SK-N-SH (cell line): Measurements from ENCODE around the gene AKTIP. TPM values are rescaled to one million over a fixed set of nuclear protein-coding genes. Genes with fewer than 3 reads are reported as not detected.

Experiments used
- CTCF ChIA-PET: fragments of 300-600, 350-600 bp; formaldehyde crosslinking; extraction: SDS; loops from one replicate; lab custom pipeline; 2021; lab: Yijun Ruan, JAX
- POLR2A ChIA-PET: fragments of 350-600 bp; sonication (Branson Sonifier 250); formaldehyde crosslinking; extraction: SDS; loops from one replicate; lab custom pipeline; 2020; ENCODE audit warnings: antibody characterized with exemption, inconsistent platforms; lab: Yijun Ruan, JAX
- DNase-seq: peaks from one replicate; pipeline ENCODE4 v3.0.0; 2012
- H2AFZ ChIP-seq: fragments of 200-600 bp; sonication (generic); 2 replicates; pipeline ENCODE4 v1.8.1; 2016; ENCODE audit warnings: antibody characterized with exemption, mild to moderate bottlenecking, low read depth
- H3F3A ChIP-seq: fragments of 200-600 bp; sonication (generic); replicated peaks from 2 replicates; pipeline ENCODE3; 2016; ENCODE audit warnings: antibody characterized with exemption, mild to moderate bottlenecking; ENCODE audit not compliant: insufficient read depth
- H3K27ac ChIP-seq, 2 experiments: fragments of 200-500 bp in 1 of 2; fragments of 200-600 bp in 1 of 2; sonication (Bioruptor generic) in 1 of 2; sonication (generic), shearing (Covaris generic) in 1 of 2; 2 replicates each; pipeline versions ENCODE4 v1.5.1 to v1.6.1; 2014 to 2016; ENCODE audit warnings: low read depth in 2 of 2, inconsistent platforms in 1 of 2, low read length in 1 of 2, mild to moderate bottlenecking in 1 of 2, mixed read lengths in 1 of 2
- H3K27me3 ChIP-seq: fragments of 200-600 bp; sonication (generic), shearing (Covaris generic); 2 replicates; pipeline ENCODE4 v1.6.1; 2016; ENCODE audit warnings: mixed run types; ENCODE audit not compliant: insufficient read depth
- H3K36me3 ChIP-seq, 2 experiments: fragments of 200-500 bp in 1 of 2; fragments of 200-600 bp in 1 of 2; sonication (Bioruptor generic) in 1 of 2; sonication (generic) in 1 of 2; replicated peaks in 1 of 2; 2 replicates each; pipeline versions ENCODE3 to v1.5.1; 2014 to 2016; ENCODE audit warnings: low read length in 1 of 2, mild to moderate bottlenecking in 1 of 2; ENCODE audit not compliant: insufficient read depth in 2 of 2, control insufficient read depth in 1 of 2
- H3K4me1 ChIP-seq, 2 experiments: fragments of 200-500 bp in 1 of 2; fragments of 200-600 bp in 1 of 2; sonication (Bioruptor generic) in 1 of 2; sonication (generic), shearing (Covaris generic) in 1 of 2; 2 replicates each; pipeline versions ENCODE4 v1.5.1 to v1.6.1; 2014 to 2016; ENCODE audit warnings: low read depth in 1 of 2, low read length in 1 of 2, mixed run types in 1 of 2; ENCODE audit not compliant: insufficient read depth in 2 of 2, control insufficient read depth in 1 of 2
- H3K4me2 ChIP-seq: fragments of 200-600 bp; sonication (generic), shearing (Covaris generic); 2 replicates; pipeline ENCODE4 v1.6.1; 2017; ENCODE audit warnings: mixed run types
- H3K4me3 ChIP-seq, 2 experiments: fragments of 200-500 bp in 1 of 2; fragments of 200-600 bp in 1 of 2; sonication (Bioruptor generic) in 1 of 2; sonication (generic), shearing (Covaris generic) in 1 of 2; 2 replicates each; pipeline versions ENCODE4 v1.5.1 to v1.8.1; 2014 to 2016; ENCODE audit warnings: low read depth in 2 of 2, inconsistent platforms in 1 of 2, low read length in 1 of 2, mild to moderate bottlenecking in 1 of 2, mixed read lengths in 1 of 2, moderate library complexity in 1 of 2
- H3K79me2 ChIP-seq: fragments of 200-600 bp; sonication (generic); 2 replicates; pipeline ENCODE4 v1.8.1; 2017; ENCODE audit warnings: mild to moderate bottlenecking; ENCODE audit not compliant: insufficient read depth
- H3K9ac ChIP-seq: fragments of 200-600 bp; sonication (generic); 2 replicates; pipeline ENCODE4 v1.6.1; 2017; ENCODE audit warnings: mixed run types
- H3K9me2 ChIP-seq: fragments of 200-600 bp; sonication (generic); 2 replicates; pipeline ENCODE4 v1.6.1; 2017; ENCODE audit warnings: mixed run types
- H3K9me3 ChIP-seq: fragments of 200-600 bp; sonication (generic); 2 replicates; pipeline ENCODE4 v1.6.1; 2017; ENCODE audit warnings: mixed run types, mild to moderate bottlenecking, moderate library complexity
- H4K20me1 ChIP-seq: fragments of 200-600 bp; sonication (generic); 2 replicates; pipeline ENCODE4 v1.6.1; 2017; ENCODE audit warnings: mild to moderate bottlenecking, mixed run types; ENCODE audit not compliant: insufficient read depth
- ELF1 ChIP-seq: IDR thresholded peaks from 2 replicates; pipeline ENCODE4 v1.4.0; 2012
- FOXM1 ChIP-seq: IDR thresholded peaks from 2 replicates; pipeline ENCODE4 v1.4.0; 2012; ENCODE audit warnings: low read depth, mild to moderate bottlenecking
- MAX ChIP-seq: IDR thresholded peaks from 2 replicates; pipeline ENCODE4 v1.4.0; 2012; ENCODE audit warnings: low read depth
- MXI1 ChIP-seq: IDR thresholded peaks from 2 replicates; pipeline ENCODE4 v1.6.1; 2012; ENCODE audit warnings: mild to moderate bottlenecking, low read depth, low read length, improper control_type of control experiment
- NFIC ChIP-seq: IDR thresholded peaks from 2 replicates; pipeline ENCODE4 v1.4.0; 2012; ENCODE audit warnings: borderline replicate concordance
- RFX5 ChIP-seq: IDR thresholded peaks from 2 replicates; pipeline ENCODE4 v1.6.1; 2012; ENCODE audit warnings: mild to moderate bottlenecking, improper control_type of control experiment, low read length
- RXRA ChIP-seq: IDR thresholded peaks from 2 replicates; pipeline ENCODE4 v1.4.0; 2012; ENCODE audit warnings: low read depth, mild to moderate bottlenecking, borderline replicate concordance
- SIN3A ChIP-seq: IDR thresholded peaks from 2 replicates; pipeline ENCODE4 v1.6.1; 2012; ENCODE audit warnings: low read depth, mild to moderate bottlenecking, low read length, moderate library complexity, borderline replicate concordance
- USF1 ChIP-seq: IDR thresholded peaks from 2 replicates; pipeline ENCODE4 v1.4.0; 2012; ENCODE audit warnings: low read depth, borderline replicate concordance
- YY1 ChIP-seq: IDR thresholded peaks from 2 replicates; pipeline ENCODE4 v1.4.0; 2012; ENCODE audit warnings: low read depth, mild to moderate bottlenecking
- ZBTB33 ChIP-seq: IDR thresholded peaks from 2 replicates; pipeline ENCODE4 v1.4.0; 2012; ENCODE audit warnings: low read depth, borderline replicate concordance
- WGBS: methylation state at CpG from one replicate; pipeline ENCODE4 v1.1.6; 2017; ENCODE audit warnings: low lambda C conversion rate; 5-methylcytosine and 5-hydroxymethylcytosine counted together
- polyA plus RNA-seq, 3 experiments: library from polyadenylated mRNA; depleted of rRNA; stranded (reverse); fragments of >200 nt; gene quantifications; 2 replicates each; pipeline ENCODE4 v1.2.3, GENCODE V29; 2012

AKTIP gene
- polyA plus RNA-seq, 1 of the 3 experiments (the other 2 are of a cell fraction): 21.0 TPM

- DNase-seq: no peak
- H4K20me1 ChIP-seq: no peaks in the 10 kb centered on the region
- POLR2A ChIA-PET: no interaction called here
- no peak for TF ChIP-seq ELF1
- no peak for TF ChIP-seq FOXM1
- TF ChIP-seq USF1: no peak
- no peak for TF ChIP-seq MAX
- TF ChIP-seq, all 33 proteins: peak for 0
- H3K9ac ChIP-seq: no peak overlapping the region
- H3K4me1 ChIP-seq: no peaks in the 10 kb centered on the region
- no peaks in the 10 kb centered on the region for H3F3A ChIP-seq
- H3K79me2 ChIP-seq: no peaks in the 10 kb centered on the region
- no peak overlapping the region for H3K4me2 ChIP-seq
- no peak overlapping the region for H2AFZ ChIP-seq
- CTCF ChIA-PET: no interaction called here
- no peaks in the 10 kb centered on the region for H3K27me3 ChIP-seq
- no peak overlapping the region for H3K27ac ChIP-seq
- H3K36me3 ChIP-seq: peaks cover 68 to 83% of the 10 kb centered on the region in 2 experiments
- H3K9me3 ChIP-seq: no peaks in the 10 kb centered on the region
- no peaks in the 10 kb centered on the region for H3K9me2 ChIP-seq
- no peak overlapping the region for H3K4me3 ChIP-seq
Measured at GRCh38 chr16:53486230-53486629, 16.8 kb downstream of the AKTIP start.

GRCh38 chr16:53484542-53484941 lies 18.5 kb downstream of the AKTIP start:
- 96% methylated on average over 2 of the region's 2 CpGs for WGBS
- no peaks in the 10 kb centered on the region for H3K79me2 ChIP-seq
- CTCF ChIA-PET: no interaction called here
- TF ChIP-seq RFX5 (no peak), SIN3A (no peak), ZBTB33 (no peak), MXI1 (no peak)
- no peaks in the 10 kb centered on the region for H3K4me1 ChIP-seq
- no peak overlapping the region for H3K4me3 ChIP-seq
- H3K4me2 ChIP-seq: no peak overlapping the region
- H3K27ac ChIP-seq: no peak overlapping the region
- H3K9me2 ChIP-seq: no peaks in the 10 kb centered on the region
- peaks cover 64 to 81% of the 10 kb centered on the region in 2 experiments for H3K36me3 ChIP-seq
- H4K20me1 ChIP-seq: no peaks in the 10 kb centered on the region
- no peak overlapping the region for H2AFZ ChIP-seq
- H3F3A ChIP-seq: no peaks in the 10 kb centered on the region
- H3K9me3 ChIP-seq: no peaks in the 10 kb centered on the region
- H3K9ac ChIP-seq: no peak overlapping the region
- H3K27me3 ChIP-seq: no peaks in the 10 kb centered on the region
- no peak for DNase-seq
- POLR2A ChIA-PET: no interaction called here

GRCh38 chr16:53482123-53482522 lies 20.9 kb downstream of the AKTIP start:
- no peaks in the 10 kb centered on the region for H3F3A ChIP-seq
- no peak overlapping the region for H3K4me2 ChIP-seq
- no peaks in the 10 kb centered on the region for H3K9me3 ChIP-seq
- no peak overlapping the region for H3K27ac ChIP-seq
- peaks cover 69% of the 10 kb centered on the region in 2 experiments for H3K36me3 ChIP-seq
- no peak overlapping the region for H2AFZ ChIP-seq
- no peak overlapping the region for H3K4me3 ChIP-seq
- H3K4me1 ChIP-seq: no peaks in the 10 kb centered on the region
- no peaks in the 10 kb centered on the region for H4K20me1 ChIP-seq
- ChIA-PET CTCF (no interaction called here), POLR2A (no interaction called here)
- H3K9ac ChIP-seq: no peak overlapping the region
- WGBS: 91% methylated on average over 2 of the region's 2 CpGs
- H3K79me2 ChIP-seq: no peaks in the 10 kb centered on the region
- H3K9me2 ChIP-seq: no peaks in the 10 kb centered on the region
- no peaks in the 10 kb centered on the region for H3K27me3 ChIP-seq
- no peak for DNase-seq
- TF ChIP-seq USF1: no peak
- TF ChIP-seq MXI1: no peak
- no peak for TF ChIP-seq RXRA
- TF ChIP-seq YY1: no peak
- no peak for TF ChIP-seq NFIC
- TF ChIP-seq, all 33 proteins: peak for 0
